Measurements from ENCODE around the gene POLN. TPM values are rescaled to one million over a fixed set of nuclear protein-coding genes. Genes with fewer than 3 reads are reported as not detected.
A peak's percentile ranks its signal among the peaks of the same experiment; 100 is the strongest.

POLN gene
- total RNA-seq, 1 experiment from 2014 or later = 3.5 TPM

DNA sequence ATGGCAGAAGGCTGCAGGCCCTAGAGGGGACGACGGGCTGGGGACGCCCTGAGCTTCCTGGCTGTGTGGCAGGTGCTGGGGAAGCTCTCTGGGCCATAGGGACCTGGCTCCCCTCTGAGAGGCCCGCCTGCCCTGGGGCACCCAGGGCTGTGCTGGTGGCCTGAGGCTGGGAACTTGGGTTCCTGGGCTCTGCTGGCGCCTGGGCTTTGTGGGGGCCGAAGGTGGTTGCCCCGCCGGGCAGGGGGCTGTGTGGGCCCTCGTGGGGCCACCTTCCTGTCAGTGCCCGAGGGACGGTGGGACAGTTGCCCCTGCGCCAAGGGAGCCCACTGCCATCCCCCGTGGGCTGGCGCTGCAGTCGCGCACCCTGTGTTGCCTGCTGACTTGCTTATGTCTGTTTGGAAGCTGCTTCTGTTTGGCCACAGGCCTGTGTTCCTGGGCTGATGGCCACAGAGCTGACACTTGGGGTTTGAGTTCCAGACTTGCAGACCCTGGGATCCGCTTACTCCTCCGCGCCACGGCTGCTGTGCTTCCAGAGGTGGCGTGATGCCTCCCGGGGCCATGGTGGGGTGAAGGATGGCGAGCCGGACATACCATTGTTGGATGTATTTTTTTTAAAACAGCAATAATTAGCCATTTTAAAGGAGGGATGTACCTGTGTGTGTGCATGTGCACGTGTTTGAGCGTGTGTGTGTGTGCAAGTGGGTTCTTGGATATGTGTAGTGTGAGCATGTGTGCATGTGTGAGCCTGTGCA lies 174.3 kb downstream of the POLN start:
- Mint-ChIP-seq H3K4me1 (peaks cover 17% of the 10 kb centered on the region), H3K4me3 (no peak overlapping the region), H3K27me3 (ENCODE audit: low read depth) (no peaks in the 10 kb centered on the region), H3K36me3 (no peaks in the 10 kb centered on the region), H3K9me3 (no peaks in the 10 kb centered on the region), H3K27ac (peak overlapping the region; percentile 49)
- ATAC-seq = no peak
- peak; percentile 12 for DNase-seq (ENCODE audit: low spot score)
- CTCF ChIA-PET = interaction anchor here (1.5 kb wide), 1 partner anchor 319 kb away, joined by 3 read pairs; no protein-coding TSS in a partner anchor
- POLR2A ChIA-PET = interaction anchor here (0.8 kb wide), 1 partner anchor 48 kb away, joined by 3 read pairs; no protein-coding TSS in a partner anchor
- TF ChIP-seq, protein P1, sequence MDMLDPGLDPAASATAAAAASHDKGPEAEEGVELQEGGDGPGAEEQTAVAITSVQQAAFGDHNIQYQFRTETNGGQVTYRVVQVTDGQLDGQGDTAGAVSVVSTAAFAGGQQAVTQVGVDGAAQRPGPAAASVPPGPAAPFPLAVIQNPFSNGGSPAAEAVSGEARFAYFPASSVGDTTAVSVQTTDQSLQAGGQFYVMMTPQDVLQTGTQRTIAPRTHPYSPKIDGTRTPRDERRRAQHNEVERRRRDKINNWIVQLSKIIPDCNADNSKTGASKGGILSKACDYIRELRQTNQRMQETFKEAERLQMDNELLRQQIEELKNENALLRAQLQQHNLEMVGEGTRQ (CRISPR knock-in tag; IDR thresholded peaks at IDR 0.05) = no peak
- no peak for TF ChIP-seq TEAD4 (CRISPR knock-in tag; IDR thresholded peaks at IDR 0.05)
- no peak for TF ChIP-seq ZNF121 (CRISPR knock-in tag; IDR thresholded peaks at IDR 0.05)
- TF ChIP-seq TCF7 (CRISPR knock-in tag; IDR thresholded peaks at IDR 0.05; ENCODE audit: low read depth) = no peak
- TF ChIP-seq, protein P2, sequence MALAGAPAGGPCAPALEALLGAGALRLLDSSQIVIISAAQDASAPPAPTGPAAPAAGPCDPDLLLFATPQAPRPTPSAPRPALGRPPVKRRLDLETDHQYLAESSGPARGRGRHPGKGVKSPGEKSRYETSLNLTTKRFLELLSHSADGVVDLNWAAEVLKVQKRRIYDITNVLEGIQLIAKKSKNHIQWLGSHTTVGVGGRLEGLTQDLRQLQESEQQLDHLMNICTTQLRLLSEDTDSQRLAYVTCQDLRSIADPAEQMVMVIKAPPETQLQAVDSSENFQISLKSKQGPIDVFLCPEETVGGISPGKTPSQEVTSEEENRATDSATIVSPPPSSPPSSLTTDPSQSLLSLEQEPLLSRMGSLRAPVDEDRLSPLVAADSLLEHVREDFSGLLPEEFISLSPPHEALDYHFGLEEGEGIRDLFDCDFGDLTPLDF (CRISPR knock-in tag; IDR thresholded peaks at IDR 0.05) = no peak
- TF ChIP-seq SMAD3 (CRISPR knock-in tag; IDR thresholded peaks at IDR 0.05; ENCODE audit: borderline replicate concordance) = no peak
- TF ChIP-seq, protein P3, sequence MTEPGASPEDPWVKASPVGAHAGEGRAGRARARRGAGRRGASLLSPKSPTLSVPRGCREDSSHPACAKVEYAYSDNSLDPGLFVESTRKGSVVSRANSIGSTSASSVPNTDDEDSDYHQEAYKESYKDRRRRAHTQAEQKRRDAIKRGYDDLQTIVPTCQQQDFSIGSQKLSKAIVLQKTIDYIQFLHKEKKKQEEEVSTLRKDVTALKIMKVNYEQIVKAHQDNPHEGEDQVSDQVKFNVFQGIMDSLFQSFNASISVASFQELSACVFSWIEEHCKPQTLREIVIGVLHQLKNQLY (CRISPR knock-in tag; IDR thresholded peaks at IDR 0.05) = no peak
- no peak for TF ChIP-seq NFYB (CRISPR knock-in tag; conservative IDR thresholded peaks at IDR 0.05; ENCODE audit: low read depth)
- no peak for TF ChIP-seq CREM (CRISPR knock-in tag; IDR thresholded peaks at IDR 0.05)
- TF ChIP-seq ZNF232 (CRISPR knock-in tag; IDR thresholded peaks at IDR 0.05) = no peak
- TF ChIP-seq, protein P4, sequence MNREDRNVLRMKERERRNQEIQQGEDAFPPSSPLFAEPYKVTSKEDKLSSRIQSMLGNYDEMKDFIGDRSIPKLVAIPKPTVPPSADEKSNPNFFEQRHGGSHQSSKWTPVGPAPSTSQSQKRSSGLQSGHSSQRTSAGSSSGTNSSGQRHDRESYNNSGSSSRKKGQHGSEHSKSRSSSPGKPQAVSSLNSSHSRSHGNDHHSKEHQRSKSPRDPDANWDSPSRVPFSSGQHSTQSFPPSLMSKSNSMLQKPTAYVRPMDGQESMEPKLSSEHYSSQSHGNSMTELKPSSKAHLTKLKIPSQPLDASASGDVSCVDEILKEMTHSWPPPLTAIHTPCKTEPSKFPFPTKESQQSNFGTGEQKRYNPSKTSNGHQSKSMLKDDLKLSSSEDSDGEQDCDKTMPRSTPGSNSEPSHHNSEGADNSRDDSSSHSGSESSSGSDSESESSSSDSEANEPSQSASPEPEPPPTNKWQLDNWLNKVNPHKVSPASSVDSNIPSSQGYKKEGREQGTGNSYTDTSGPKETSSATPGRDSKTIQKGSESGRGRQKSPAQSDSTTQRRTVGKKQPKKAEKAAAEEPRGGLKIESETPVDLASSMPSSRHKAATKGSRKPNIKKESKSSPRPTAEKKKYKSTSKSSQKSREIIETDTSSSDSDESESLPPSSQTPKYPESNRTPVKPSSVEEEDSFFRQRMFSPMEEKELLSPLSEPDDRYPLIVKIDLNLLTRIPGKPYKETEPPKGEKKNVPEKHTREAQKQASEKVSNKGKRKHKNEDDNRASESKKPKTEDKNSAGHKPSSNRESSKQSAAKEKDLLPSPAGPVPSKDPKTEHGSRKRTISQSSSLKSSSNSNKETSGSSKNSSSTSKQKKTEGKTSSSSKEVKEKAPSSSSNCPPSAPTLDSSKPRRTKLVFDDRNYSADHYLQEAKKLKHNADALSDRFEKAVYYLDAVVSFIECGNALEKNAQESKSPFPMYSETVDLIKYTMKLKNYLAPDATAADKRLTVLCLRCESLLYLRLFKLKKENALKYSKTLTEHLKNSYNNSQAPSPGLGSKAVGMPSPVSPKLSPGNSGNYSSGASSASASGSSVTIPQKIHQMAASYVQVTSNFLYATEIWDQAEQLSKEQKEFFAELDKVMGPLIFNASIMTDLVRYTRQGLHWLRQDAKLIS (CRISPR knock-in tag; IDR thresholded peaks at IDR 0.05; ENCODE audit: borderline replicate concordance) = no peak

DNA sequence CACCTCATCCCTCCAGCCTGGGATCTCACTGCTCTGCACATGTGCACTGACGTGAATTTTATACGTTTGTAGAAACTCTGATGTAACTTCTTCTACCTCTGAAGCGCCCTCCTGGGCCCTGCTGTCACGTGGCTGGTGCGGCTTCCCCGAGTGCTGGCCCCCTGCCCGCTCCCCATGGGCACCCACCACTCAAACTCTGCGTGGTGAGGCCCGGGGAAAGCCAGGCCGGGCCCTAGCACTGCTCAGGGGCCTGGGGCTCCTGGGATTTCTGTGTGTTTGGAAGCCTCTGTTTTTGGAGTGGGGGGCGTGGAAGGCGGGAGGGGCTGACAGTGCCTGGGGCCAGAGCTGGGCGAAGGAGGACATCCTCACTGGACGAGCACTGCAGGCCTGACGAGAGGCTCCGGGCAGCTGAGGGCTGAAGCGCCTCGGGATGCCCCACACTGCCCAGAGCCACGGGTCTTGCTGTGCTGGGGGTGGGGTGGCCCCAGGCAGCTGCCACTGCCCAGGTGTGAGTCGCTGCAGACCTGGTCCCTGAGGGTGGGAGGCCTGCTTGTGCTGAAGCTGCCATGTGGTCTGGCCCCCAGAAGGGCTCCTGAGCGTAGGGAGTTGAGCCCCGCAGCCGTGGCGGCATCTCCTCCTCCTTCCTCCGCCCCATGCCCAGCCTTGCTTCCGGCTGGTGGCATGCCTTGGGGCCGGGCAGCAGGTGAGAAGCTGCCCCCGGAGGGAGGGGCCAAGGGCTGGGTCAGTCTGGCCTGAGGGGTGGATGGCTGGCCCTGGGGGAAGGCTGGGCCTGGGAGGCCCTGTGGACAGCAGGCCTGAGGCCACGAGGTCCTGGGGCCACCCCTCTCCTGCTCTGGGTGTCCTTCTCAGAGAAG lies 175.1 kb downstream of the POLN start:
- no peak for TF ChIP-seq CREB1 (CRISPR knock-in tag; IDR thresholded peaks at IDR 0.05)
- no peak for TF ChIP-seq AR (CRISPR knock-in tag; IDR thresholded peaks at IDR 0.05)
- ATAC-seq (no peak), DNase-seq (ENCODE audit: low spot score) (peak; percentile 10)
- POLR2A ChIA-PET = interaction anchor here (0.8 kb wide), 1 partner anchor 49 kb away, joined by 3 read pairs; no protein-coding TSS in a partner anchor
- peaks cover 16% of the 10 kb centered on the region for H3K4me1 Mint-ChIP-seq
- H3K9me3 Mint-ChIP-seq = no peaks in the 10 kb centered on the region
- peaks cover 4% of the 10 kb centered on the region for H3K27me3 Mint-ChIP-seq (ENCODE audit: low read depth)
- CTCF ChIA-PET = interaction anchor here (1.5 kb wide), 1 partner anchor 318 kb away, joined by 3 read pairs; no protein-coding TSS in a partner anchor
- H3K36me3 Mint-ChIP-seq = no peaks in the 10 kb centered on the region
- H3K27ac Mint-ChIP-seq = no peak overlapping the region
- no peak overlapping the region for H3K4me3 Mint-ChIP-seq

Measured in WTC11 (cell line).